AG04450 (cell line): Measurements from ENCODE around the gene SIGLEC14. TPM values are rescaled to one million over a fixed set of nuclear protein-coding genes. Genes with fewer than 3 reads are reported as not detected.

Source experiments
- CTCF ChIA-PET: fragments of 300-600, 350-600 bp; formaldehyde crosslinking; extraction: SDS; loops from one replicate; lab custom pipeline; 2022; ENCODE audit warnings: antibody characterized with exemption, inconsistent platforms; lab: Charles Lee
- POLR2A ChIA-PET: fragments of 350-600 bp; formaldehyde crosslinking; extraction: SDS; loops from one replicate; lab custom pipeline; 2021; ENCODE audit warnings: antibody characterized with exemption, inconsistent platforms; lab: Yijun Ruan, JAX
- DNase-seq: peaks from one replicate; pipeline ENCODE4 v3.0.0-alpha.2; 2011; ENCODE audit warnings: low read depth, low spot score
- H3K27ac ChIP-seq: one replicate; pipeline ENCODE4 v1.5.1; 2012; ENCODE audit warnings: low read depth, low read length, control low read depth
- H3K27me3 ChIP-seq: one replicate; pipeline ENCODE4 v1.6.0; 2012; ENCODE audit warnings: low read length; ENCODE audit not compliant: control insufficient read depth, insufficient read depth
- H3K4me3 ChIP-seq: 2 replicates; pipeline ENCODE4 v1.5.1; 2011; ENCODE audit warnings: mild to moderate bottlenecking, low read depth, low read length, control low read depth
- H3K9me3 ChIP-seq: 2 replicates; pipeline ENCODE4 v1.5.1; 2012; ENCODE audit warnings: low read length; ENCODE audit not compliant: control insufficient read depth, insufficient read depth
- CTCF ChIP-seq: IDR thresholded peaks from 2 replicates; pipeline ENCODE4 v1.5.1; 2011; ENCODE audit warnings: low read depth, low read length, control low read depth, inconsistent platforms
- polyA plus RNA-seq: library from polyadenylated mRNA; depleted of rRNA; stranded (reverse); fragments of >200 nt; gene quantifications from 2 replicates; pipeline ENCODE4 v1.2.3, GENCODE V29; 2011

SIGLEC14 gene
- polyA plus RNA-seq, 1 experiment = not detected

- TF ChIP-seq CTCF = no peak
Measured at GRCh38 chr19:51690454-51691073, 43.9 kb upstream of the SIGLEC14 start.

GRCh38 chr19:51689751-51690453 lies 43.3 kb upstream of the SIGLEC14 start:
- no peak for DNase-seq
- H3K27me3 ChIP-seq = no peaks in the 10 kb centered on the region
- ChIA-PET POLR2A (interaction anchor here (0.5 to 3.8 kb wide), 2 partner anchors 12 to 1304 kb away, joined by 4 to 36 read pairs; no protein-coding TSS in a partner anchor), CTCF (no interaction called here)
- peak overlapping the region; percentile 52 for H3K27ac ChIP-seq
- H3K4me3 ChIP-seq = peak overlapping the region; percentile 96
- no peak for TF ChIP-seq CTCF
- H3K9me3 ChIP-seq = no peaks in the 10 kb centered on the region

More at GRCh38 chr19:51690454-51691073, 43.9 kb upstream of the SIGLEC14 start:
- Histone ChIP-seq H3K9me3 (no peaks in the 10 kb centered on the region), H3K4me3 (peak overlapping the region; percentile 96), H3K27ac (peak overlapping the region; percentile 52), H3K27me3 (no peaks in the 10 kb centered on the region)
- peak; percentile 41 for DNase-seq
- ChIA-PET CTCF (interaction anchor here (0.8 kb wide), 1 partner anchor 34 kb away, joined by 3 read pairs; no protein-coding TSS in a partner anchor), POLR2A (interaction anchor here (0.5 to 3.8 kb wide), 2 partner anchors 12 to 1305 kb away, joined by 4 to 36 read pairs; no protein-coding TSS in a partner anchor)

- ChIA-PET CTCF (interaction anchor here (0.6 to 2.3 kb wide), 6 partner anchors 10 to 88 kb away, joined by 3 to 20 read pairs (median 12); no protein-coding TSS in a partner anchor), POLR2A (interaction anchor here (0.6 to 3.8 kb wide), 6 partner anchors 13 to 118 kb away, joined by 3 to 36 read pairs (median 5); partner anchors contain the start of gene ZNF175)
- H3K27ac ChIP-seq = peak overlapping the region; percentile 77
- no peaks in the 10 kb centered on the region for H3K27me3 ChIP-seq
- no peaks in the 10 kb centered on the region for H3K9me3 ChIP-seq
- peak overlapping the region; percentile 96 for H3K4me3 ChIP-seq
- DNase-seq = peak; percentile 85
- no peak for TF ChIP-seq CTCF
Measured at GRCh38 chr19:51688671-51689571, 42.3 kb upstream of the SIGLEC14 start.

- POLR2A ChIA-PET = interaction anchor here (1.0 to 3.8 kb wide), 5 partner anchors 14 to 117 kb away, joined by 4 to 36 read pairs (median 5); partner anchors contain the start of gene ZNF175
- DNase-seq = no peak
Measured at GRCh38 chr19:51687791-51688670, 41.4 kb upstream of the SIGLEC14 start.

More at GRCh38 chr19:51687791-51688670, 41.4 kb upstream of the SIGLEC14 start:
- CTCF ChIA-PET = interaction anchor here (0.6 to 2.3 kb wide), 5 partner anchors 10 to 89 kb away, joined by 3 to 20 read pairs (median 9); no protein-coding TSS in a partner anchor
- Histone ChIP-seq H3K27ac (peak overlapping the region; percentile 77), H3K9me3 (no peaks in the 10 kb centered on the region), H3K4me3 (peak overlapping the region; percentile 96), H3K27me3 (no peaks in the 10 kb centered on the region)
- TF ChIP-seq CTCF = no peak
